ENCODE results near the gene C12orf43.
A peak's percentile ranks its signal among the peaks of the same experiment; 100 is the strongest.

Gene C12orf43

DNA sequence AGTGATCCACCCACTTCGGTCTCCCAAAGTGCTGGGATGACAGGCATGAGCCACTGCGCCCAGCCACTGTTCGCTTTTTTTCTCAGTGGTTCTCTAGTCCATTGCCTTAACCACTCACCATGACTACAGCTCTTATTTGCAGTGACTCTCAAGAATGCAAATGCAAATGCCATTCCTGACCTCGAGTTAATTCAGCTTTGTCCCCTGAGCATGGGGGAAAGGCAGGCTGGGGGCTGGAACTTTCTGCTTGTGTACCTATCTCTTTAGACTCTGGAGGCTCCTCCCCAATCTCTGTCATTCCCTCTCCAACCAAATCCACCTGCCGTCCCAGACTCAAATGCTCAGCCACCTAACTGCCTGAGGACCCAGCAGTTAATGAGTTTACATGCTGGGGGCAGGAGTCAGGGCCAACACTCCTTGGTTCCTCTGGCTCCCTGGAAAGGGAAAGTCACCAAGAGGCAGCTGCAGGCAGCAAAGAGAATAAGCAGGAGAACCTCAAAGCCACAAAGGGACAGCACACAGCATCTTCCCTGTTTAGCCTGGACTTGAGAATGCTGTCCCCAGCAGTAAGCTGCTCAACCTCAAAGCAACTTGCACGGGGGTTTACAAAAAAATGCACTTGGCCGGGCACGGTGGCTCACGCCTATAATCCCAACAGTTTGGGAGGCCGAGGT lies 43.3 kb downstream of the C12orf43 start:
- DNase-seq, result no peak

DNA sequence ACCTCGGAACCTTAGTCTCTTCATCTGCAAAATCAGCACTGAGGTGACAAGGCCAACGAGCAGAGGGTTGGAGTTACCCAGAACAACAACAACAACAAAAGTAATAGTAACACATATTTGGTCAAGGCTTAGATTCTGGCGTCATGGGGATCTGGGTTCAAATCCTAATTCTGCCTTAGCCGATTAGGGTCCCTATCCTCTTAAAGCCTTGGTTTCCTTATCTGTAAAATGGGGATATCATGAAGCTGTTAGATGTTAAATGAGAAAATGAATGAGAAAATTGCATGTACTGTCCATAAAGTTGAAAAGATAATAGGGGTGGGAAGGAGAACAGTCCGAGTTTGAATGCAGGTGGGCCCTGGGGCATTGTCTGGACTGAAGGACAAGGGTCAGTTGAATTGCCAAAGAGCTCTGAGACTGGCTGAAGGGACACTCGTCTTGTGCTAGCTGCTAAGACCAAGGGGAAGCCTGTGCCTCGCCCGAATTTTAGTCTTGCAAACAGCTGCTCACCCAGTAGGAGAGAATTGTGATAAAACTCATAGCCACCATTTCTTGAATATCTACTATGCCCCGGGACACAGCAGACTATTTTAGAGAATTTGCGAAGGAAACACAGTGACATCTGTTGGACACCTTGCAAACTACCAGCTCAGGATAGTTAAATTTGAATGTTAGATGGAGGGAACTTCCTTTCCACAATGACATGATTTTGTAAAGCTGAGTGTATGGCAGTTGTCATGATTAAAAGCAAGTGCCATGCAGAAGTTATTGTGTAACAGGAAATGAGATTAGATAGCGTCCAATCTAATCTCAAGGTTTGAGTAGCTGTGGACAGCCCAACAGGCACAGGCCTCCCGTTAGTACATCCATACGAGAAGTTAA lies 44.7 kb downstream of the C12orf43 start:
- peak; percentile 20 for DNase-seq

DNA sequence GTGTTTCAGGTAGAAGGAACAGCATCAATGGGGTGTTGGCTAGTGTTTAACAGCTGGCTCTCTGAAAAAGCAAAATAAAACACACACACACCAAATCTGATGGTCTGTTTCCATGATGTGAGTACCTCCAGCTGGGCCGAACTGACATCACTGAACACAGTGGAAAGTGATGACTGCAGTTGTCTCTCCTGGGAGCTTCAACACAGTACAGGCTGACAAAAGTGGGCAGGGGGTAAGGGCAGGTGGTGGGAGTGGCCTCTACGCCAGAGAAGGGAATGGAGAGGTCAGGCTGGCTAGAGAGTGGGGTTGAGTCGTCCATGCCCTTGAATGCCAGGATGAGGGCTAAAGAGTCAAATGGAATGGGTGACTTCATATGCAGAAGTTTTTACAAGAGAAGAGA lies 46.0 kb downstream of the C12orf43 start:
- DNase-seq, result no peak

DNA sequence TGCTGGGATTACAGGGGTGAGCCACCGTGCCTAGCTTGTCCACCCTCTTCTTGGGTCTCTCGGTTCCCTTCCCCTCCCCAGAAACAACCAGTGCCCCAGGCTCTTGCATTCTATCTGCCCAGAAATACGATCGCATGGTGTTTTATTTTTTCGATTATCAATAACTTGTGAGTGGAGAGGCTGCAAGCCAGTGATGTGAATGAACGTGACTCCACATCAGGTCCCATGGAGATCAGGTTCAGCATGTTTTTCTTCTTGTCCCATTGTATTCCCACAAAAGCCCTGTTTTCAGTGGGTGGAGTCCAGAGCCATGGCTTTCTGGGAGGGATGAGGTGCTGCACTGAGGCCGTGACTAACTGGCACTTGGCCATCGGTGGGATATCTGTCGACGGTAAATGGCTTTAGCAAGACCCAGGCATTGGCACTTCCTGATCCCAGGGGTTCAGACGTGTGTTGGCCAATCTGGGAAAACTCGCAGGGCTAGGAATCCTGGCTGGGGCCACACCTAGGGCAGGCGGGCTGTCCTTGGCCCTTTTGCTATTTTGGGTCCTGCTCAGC lies 50.7 kb downstream of the C12orf43 start:
- DNase-seq, result no peak

DNA sequence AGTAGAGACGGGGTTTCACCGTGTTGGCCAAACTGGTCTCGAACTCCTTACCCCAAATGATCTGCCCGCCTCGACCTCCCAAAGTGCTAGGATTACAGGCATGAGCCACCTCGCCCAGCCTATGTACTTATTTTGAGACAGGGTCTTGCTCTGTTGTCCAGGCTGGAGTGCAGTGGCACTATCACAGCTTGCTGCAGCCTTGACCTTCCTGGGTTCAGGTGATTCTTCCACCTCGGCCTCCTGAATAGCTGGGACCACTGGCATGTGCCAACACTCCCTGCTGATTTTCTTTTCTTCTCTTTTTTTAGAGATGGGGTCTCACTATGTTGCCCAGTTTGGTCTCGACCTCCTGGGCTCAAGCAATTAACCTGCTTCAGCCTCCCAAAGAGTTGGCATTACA lies 52.0 kb downstream of the C12orf43 start:
- DNase-seq, result no peak

DNA sequence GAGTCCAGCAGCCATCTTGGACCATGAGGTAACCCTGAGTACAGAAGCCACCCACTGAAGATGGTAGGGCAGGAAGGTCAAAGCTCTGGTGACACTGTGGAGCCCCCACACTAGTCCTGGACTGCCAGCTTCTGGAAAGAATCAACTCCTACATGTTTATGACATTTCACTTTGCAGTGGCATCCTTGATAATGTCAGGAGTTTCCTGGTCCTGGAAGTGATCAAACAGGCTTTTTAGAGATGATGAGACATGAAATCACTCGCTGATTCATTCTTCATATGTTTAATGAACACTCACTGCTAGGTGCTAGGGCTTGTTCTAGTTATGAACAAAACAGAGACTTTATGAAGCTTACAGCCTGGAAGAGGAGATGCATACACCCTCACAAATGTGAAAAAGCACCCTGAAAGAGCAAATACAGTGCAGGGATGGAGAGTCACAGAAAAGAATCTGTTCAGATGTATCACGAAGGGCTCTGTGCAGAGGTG lies 53.7 kb downstream of the C12orf43 start:
- DNase-seq, result no peak

DNA sequence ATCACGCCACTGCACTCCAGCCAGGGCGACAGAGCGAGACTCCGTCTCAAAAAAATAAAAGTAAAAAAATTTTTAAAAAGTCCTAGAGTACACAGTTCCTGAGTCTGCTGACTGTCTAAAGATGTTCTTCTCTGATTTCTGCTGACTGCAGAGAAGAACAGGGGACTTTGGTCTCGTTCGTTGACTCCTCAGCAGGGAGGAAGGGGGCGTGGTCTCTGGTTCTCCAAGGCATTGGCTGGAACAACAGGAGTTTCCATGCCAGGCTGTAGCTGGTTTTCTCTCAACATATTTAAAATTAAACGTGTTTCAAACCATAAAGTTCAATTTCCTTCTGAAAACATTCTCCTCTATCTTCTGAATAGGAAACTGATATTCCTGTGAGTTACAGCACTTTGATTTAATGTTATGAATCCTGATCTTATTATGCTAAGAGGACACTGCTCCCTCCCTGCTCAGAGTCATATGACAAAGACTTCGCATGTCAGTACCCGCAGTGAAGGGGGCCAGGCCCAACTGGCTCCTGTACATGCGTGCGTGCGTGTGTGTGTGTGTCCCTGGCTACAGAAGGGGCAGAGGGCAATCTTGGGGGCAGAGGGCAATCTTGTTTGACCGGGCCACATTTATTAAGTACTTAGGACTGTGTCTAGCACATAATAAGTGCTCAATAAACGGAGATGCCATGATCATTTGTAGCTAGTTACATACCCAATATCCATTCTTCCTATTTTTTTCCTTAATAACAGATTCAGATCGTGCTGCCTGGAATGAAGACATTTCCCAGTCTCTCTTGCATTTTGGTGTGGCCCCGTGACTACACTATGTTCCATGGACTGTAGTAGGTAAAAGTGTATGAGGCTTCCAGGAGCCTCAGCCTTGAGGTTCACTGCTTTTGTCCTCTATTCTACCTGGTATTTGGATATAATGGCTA lies 54.4 kb downstream of the C12orf43 start:
- DNase-seq, result no peak

DNA sequence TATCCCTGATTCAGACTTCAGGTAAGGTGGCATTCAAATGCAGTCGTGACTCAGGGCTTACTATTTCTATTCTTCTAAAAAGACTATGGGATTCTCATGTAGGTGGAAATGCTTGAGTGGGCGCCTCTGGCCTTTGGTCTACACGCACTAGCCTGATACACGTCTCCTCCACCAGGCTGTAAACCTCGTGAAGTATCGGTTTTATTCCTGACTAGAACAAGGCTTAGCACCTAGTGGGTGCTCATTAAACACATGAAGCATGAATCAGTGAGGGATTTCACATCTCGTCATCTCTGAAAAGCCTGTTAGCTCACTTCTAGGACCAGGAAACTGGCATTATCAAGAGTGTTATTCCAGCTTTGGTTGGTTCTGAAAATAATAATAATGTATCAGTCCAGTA lies 55.6 kb downstream of the C12orf43 start:
- no peak for DNase-seq

DNA sequence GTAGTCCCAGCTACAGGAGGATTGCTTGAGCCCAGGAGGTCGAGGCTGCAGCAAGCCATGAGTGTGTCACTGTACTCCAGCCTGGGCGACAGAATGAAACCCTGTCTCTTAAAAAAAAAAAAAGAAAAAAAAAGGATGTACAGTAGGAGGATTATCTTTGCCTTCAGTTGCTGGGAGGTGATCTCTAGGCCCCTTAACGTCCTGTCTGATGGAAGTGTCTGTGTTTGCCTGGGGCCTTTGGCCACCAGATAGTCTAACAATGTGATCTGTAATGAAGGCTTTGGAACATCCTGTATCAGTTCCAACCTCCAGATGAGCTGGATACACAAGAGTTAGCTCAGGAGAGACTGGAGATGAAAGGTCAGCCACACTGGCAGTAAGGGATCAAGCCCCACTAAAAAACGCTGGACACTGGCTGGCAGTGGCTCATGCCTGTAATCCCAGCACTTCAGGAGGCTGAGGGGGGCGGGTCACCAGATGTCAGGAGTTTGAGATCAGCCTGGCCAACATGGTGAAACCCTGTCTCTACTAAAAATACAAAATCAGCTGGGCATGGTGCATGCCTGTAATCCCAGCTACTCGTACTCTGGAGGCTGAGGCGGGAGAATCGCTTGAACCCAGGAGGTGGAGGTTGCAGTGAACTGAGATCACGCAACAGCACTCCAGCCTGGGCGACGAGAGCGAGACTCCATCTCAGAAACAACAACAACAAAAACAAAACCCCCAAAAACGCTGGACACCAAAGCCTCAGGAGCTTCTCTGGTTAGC lies 57.0 kb downstream of the C12orf43 start:
- DNase-seq, result no peak

DNA sequence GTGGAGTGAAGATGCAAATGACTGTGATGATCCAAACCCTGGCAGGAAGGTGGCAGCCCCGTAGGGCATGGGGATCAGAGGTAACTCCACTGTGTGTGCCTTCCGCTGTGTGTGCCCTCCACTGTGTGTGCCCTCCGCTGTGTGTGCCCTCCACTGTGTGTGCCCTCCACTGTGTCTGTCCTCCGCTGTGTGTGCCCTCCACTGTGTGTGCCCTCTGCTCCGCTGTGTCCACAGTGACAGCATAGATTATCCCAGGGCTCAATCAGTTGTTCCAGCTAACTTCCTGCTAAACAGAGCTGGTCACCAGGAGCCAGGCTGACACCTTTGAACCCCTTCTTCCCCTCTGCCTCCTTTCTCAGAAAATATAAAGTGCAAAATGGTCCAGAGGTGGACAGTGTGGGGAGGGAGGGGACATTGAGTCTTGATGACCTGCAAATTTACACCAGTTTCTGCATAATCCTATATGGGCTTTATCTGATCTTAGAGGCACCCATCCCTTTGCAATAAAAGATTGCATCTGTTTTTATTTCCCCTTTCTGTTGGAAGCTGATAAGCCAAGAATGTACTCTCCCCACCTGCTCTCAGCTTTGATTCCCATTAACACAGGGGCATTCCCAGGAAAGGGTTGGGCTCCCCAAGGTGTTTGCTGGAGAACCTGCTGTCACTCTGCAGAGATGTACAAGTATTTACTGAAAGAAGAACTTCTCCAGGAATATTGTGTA lies 59.5 kb downstream of the C12orf43 start:
- no peak for DNase-seq

DNA sequence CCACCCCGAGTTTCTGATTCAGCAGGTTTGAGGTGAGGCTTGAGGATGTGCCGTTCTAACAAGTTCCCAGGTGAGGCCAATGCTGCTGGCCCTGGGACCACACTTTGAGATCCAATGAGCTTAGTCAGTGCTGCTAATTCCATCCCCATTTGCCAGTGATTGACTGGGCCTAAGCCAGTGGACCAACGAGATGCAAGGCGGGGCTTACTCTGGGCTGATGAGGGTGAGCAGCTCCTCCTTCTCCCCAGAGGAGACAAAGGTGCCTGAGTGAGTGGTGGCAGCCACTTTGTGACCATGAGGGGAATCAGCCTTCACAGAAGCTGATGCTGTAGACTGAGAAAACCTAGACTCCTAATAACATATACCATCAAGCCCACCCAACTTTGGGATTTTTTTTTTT lies 61.1 kb downstream of the C12orf43 start:
- no peak for DNase-seq

DNA sequence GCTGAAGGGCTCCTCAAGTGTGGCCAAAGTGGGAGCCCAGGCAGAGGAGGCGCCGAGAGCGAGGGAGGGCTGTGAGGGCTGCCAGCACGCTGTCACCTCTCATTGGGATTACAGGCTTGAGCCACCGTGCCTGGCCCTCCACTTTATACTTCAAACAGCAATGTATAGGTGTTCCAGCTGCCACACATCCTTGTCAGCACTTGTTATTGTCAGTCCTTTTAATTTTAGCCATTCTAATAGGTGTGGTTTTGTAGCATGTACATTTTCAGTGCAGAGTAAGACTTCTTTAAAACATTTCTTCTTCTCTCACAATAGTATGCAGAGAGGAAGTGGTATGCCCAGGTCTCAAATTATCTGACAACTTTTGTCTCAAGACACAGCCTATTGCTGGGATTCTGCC lies 65.5 kb downstream of the C12orf43 start:
- DNase-seq, result no peak

Measured in NCI-H2029 treated with DMSO at 0.1 percent for 48 hours (cell line).